Bladder microvascular endothelial cell (primary cell): Measurements from ENCODE around the gene UBXN6. TPM values are rescaled to one million over a fixed set of nuclear protein-coding genes. Genes with fewer than 3 reads are reported as not detected.

Experiments
- total RNA-seq: library from RNA; depleted of rRNA; stranded (reverse); fragments of >200 nt; gene quantifications from 2 replicates; pipeline ENCODE4 v1.2.3, GENCODE V29; 2014

UBXN6 gene
- total RNA-seq = 70.5 and 81.4 TPM in 2 replicates

GRCh38 chr19:4457654-4458395 is at the start of gene UBXN6:
Gene UBXN6 (minus strand): TSS chr19:4457794. CDS start chr19:4457697, 97 bp downstream.

GRCh38 chr19:4472174-4472974 is 14.8 kb upstream of the UBXN6 start, which contains the start of gene HDGFL2:
Gene HDGFL2 (plus strand): TSS chr19:4472297. CDS start chr19:4472351, 54 bp downstream.

GRCh38 chr19:4402171-4403004 is 55.2 kb downstream of the UBXN6 start, which contains the start of gene CHAF1A:
Gene CHAF1A (plus strand): TSS chr19:4402640. CDS start chr19:4402763, 123 bp downstream.

GRCh38 chr19:4400135-4400936 is 57.3 kb downstream of the UBXN6 start, which contains the start of gene SH3GL1:
Gene SH3GL1 (minus strand): TSS chr19:4400547. CDS start chr19:4400368, 179 bp downstream.

Other genes starting within 250 kb of the UBXN6 start
- gene EBI3, start 228.3 kb downstream of the UBXN6 start, total RNA-seq = 0.16 and 2.6 TPM in 2 replicates
- gene YJU2, start 210.7 kb downstream of the UBXN6 start, total RNA-seq = 14.1 and 16.8 TPM in 2 replicates
- gene SHD, start 178.5 kb downstream of the UBXN6 start, total RNA-seq = not detected in 2 replicates
- gene TMIGD2, start 155.4 kb downstream of the UBXN6 start, total RNA-seq = not detected in 2 replicates
- gene FSD1, start 153.2 kb downstream of the UBXN6 start, total RNA-seq = 6.0 and 11.6 TPM in 2 replicates
- gene STAP2, start 119.0 kb downstream of the UBXN6 start, total RNA-seq = 21.2 and 63.9 TPM in 2 replicates
- gene MPND, start 114.2 kb downstream of the UBXN6 start, total RNA-seq = 7.2 and 8.7 TPM in 2 replicates
- 26.7 and 62.7 TPM in 2 replicates for gene SH3GL1, start 57.2 kb downstream of the UBXN6 start, total RNA-seq
- gene CHAF1A, start 55.2 kb downstream of the UBXN6 start, total RNA-seq = 13.8 and 14.5 TPM in 2 replicates
- gene HDGFL2, start 14.5 kb upstream of the UBXN6 start, total RNA-seq = 53.1 and 58.3 TPM in 2 replicates
- 3.3 TPM in 1 of 2 replicates, not detected in the other for gene PLIN4, start 60.7 kb upstream of the UBXN6 start, total RNA-seq
- gene PLIN5, start 77.4 kb upstream of the UBXN6 start, total RNA-seq = 0.16 and 4.7 TPM in 2 replicates
- 0.49 and 1.5 TPM in 2 replicates for gene LRG1, start 82.2 kb upstream of the UBXN6 start, total RNA-seq
- gene SEMA6B, start 101.9 kb upstream of the UBXN6 start, total RNA-seq = 136 and 191 TPM in 2 replicates
- 52.0 and 74.3 TPM in 2 replicates for gene TNFAIP8L1, start 181.7 kb upstream of the UBXN6 start, total RNA-seq
- 194 and 217 TPM in 2 replicates for gene MYDGF, start 212.5 kb upstream of the UBXN6 start, total RNA-seq